MM.1S (cell line): ENCODE results near the gene SH3RF1.

ENCODE experiments used
- DNase-seq: peaks from one replicate; pipeline ENCODE4 v3.0.0-alpha.2; 2015
- H2AFZ ChIP-seq: fragments of 300-600 bp; sonication (generic); 2 replicates; pipeline ENCODE4 v1.6.0; 2016; ENCODE audit warnings: antibody characterized with exemption, low read length
- H3F3A ChIP-seq: fragments of 300-600 bp; sonication (generic); 2 replicates; pipeline ENCODE4 v1.6.1; 2016; ENCODE audit warnings: mild to moderate bottlenecking, antibody characterized with exemption, low read length, moderate library complexity, mixed read lengths; ENCODE audit not compliant: insufficient read depth
- H3K27ac ChIP-seq: fragments of 300-600 bp; sonication (generic); 2 replicates; pipeline ENCODE4 v1.5.1; 2016; ENCODE audit warnings: mild to moderate bottlenecking, low read length
- H3K27me3 ChIP-seq: fragments of 300-600 bp; sonication (generic); replicated peaks from 2 replicates; pipeline ENCODE4 v1.6.0; 2016; ENCODE audit warnings: low read length; ENCODE audit not compliant: insufficient read depth
- H3K36me3 ChIP-seq: fragments of 300-600 bp; sonication (generic); replicated peaks from 2 replicates; pipeline ENCODE4 v1.6.1; 2016; ENCODE audit warnings: mild to moderate bottlenecking, low read length, mixed read lengths; ENCODE audit not compliant: insufficient read depth
- H3K4me1 ChIP-seq: fragments of 300-600 bp; sonication (generic); 2 replicates; pipeline ENCODE4 v1.6.1; 2016; ENCODE audit warnings: low read length, mixed read lengths
- H3K4me2 ChIP-seq: fragments of 300-600 bp; sonication (generic); 2 replicates; pipeline ENCODE4 v1.6.0; 2016; ENCODE audit warnings: low read depth, low read length
- H3K4me3 ChIP-seq: fragments of 300-600 bp; sonication (generic); 2 replicates; pipeline ENCODE4 v1.5.1; 2016; ENCODE audit warnings: low read length, mixed read lengths
- H3K79me2 ChIP-seq: fragments of 300-600 bp; sonication (generic); 2 replicates; pipeline ENCODE4 v1.6.1; 2016; ENCODE audit warnings: mixed run types, low read length, mixed read lengths
- H3K9ac ChIP-seq: fragments of 300-600 bp; sonication (generic); 2 replicates; pipeline ENCODE4 v1.6.1; 2016; ENCODE audit warnings: low read length, mixed read lengths
- H3K9me2 ChIP-seq: fragments of 300-600 bp; sonication (generic); replicated peaks from 2 replicates; pipeline ENCODE4 v1.6.1; 2016; ENCODE audit warnings: mild to moderate bottlenecking, low read length, mixed read lengths; ENCODE audit not compliant: insufficient read depth
- H3K9me3 ChIP-seq: fragments of 300-600 bp; sonication (generic); replicated peaks from 2 replicates; pipeline ENCODE4 v1.6.1; 2016; ENCODE audit warnings: mild to moderate bottlenecking, low read length, mixed read lengths; ENCODE audit not compliant: insufficient read depth
- H4K20me1 ChIP-seq: fragments of 300-600 bp; sonication (generic); 2 replicates; pipeline ENCODE4 v1.6.1; 2016; ENCODE audit warnings: mild to moderate bottlenecking, low read length, moderate library complexity, mixed read lengths; ENCODE audit not compliant: insufficient read depth
- CTCF ChIP-seq: fragments of 300-600 bp; sonication (generic); IDR thresholded peaks from 2 replicates; pipeline ENCODE4 v1.5.1; 2016; ENCODE audit warnings: antibody characterized with exemption, low read length, mixed read lengths
- EZH2 ChIP-seq: fragments of 300-600 bp; sonication (generic); optimal IDR thresholded peaks from 2 replicates; pipeline ENCODE3; 2017; ENCODE audit warnings: low read depth, mild to moderate bottlenecking, antibody characterized with exemption, low read length, mixed read lengths
- EZH2phosphoT487 ChIP-seq: fragments of 300-600 bp; sonication (generic); IDR thresholded peaks from 2 replicates; pipeline ENCODE4 v1.6.1; 2018; ENCODE audit warnings: antibody characterized with exemption, low read length

The SH3RF1 gene

DNA sequence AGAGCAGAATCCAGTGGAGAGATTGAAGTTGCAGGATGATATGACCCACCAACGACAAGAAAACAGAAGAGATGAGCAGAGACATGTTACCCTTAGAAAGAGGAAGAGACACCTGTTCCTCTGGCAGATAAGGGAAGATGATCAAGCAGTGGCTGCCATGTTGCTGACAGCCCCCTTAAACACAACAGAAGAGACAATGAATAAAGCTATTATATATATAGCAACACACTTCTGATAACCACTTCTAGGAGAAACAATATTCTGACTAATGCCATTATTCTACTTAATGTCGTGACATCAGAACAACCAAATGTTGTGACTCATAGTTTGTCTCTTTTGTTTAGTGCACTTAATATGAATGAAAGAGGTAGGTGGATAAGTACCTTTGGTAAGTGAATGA lies 44.9 kb downstream of the SH3RF1 start:
- no peaks in the 10 kb centered on the region for H3K9me3 ChIP-seq
- H3K4me3 ChIP-seq = no peak overlapping the region
- no peak overlapping the region for H3K4me2 ChIP-seq
- no peak overlapping the region for H3K9ac ChIP-seq
- H3K4me1 ChIP-seq = no peaks in the 10 kb centered on the region
- no peak overlapping the region for H2AFZ ChIP-seq
- no peaks in the 10 kb centered on the region for H3K79me2 ChIP-seq
- no peak for DNase-seq
- H3K9me2 ChIP-seq = no peaks in the 10 kb centered on the region
- no peaks in the 10 kb centered on the region for H3F3A ChIP-seq
- TF ChIP-seq CTCF (no peak), EZH2phosphoT487 (no peak), EZH2 (no peak)
- no peak overlapping the region for H3K27ac ChIP-seq
- no peaks in the 10 kb centered on the region for H3K36me3 ChIP-seq
- H3K27me3 ChIP-seq = no peaks in the 10 kb centered on the region
- no peaks in the 10 kb centered on the region for H4K20me1 ChIP-seq

DNA sequence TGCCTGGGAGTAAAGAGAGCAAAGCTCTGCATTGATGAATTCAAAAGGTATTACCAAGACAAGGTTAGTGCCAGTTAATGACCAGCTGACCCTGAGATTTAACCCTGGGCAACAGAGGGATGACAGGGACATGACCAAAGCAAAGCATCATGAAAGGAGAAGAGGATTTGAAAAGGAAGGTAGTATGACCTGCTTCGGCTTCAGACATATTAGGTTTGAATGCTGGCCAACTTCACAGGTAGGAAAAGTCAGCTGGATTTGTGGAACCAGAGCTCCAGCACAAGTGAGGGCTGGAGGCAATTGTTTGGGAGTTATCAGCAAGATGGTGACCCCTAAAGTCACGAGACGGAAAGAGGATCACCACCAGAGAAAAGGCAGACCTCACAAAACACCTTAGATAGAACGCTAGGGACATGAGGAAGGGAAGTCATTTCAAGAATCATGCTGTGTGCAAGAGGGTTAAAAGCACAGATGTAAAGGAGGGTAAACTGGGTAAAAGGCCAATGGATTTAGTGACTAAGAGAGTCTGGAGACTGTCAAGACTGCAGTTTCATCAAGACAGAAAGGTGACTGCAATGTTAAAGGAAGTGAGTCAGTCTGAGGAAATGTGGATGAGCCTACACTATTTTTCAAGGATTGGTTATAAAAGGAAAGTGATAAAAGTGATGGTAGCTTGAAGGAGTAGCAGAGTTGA lies 45.6 kb downstream of the SH3RF1 start:
- Histone ChIP-seq H2AFZ (no peak overlapping the region), H3K4me2 (no peak overlapping the region), H3K9ac (no peak overlapping the region), H3K27ac (no peak overlapping the region), H3K36me3 (no peaks in the 10 kb centered on the region), H3K9me2 (no peaks in the 10 kb centered on the region), H3F3A (no peaks in the 10 kb centered on the region), H3K4me3 (no peak overlapping the region), H3K27me3 (no peaks in the 10 kb centered on the region), H3K9me3 (no peaks in the 10 kb centered on the region), H4K20me1 (no peaks in the 10 kb centered on the region), H3K4me1 (no peaks in the 10 kb centered on the region), H3K79me2 (no peaks in the 10 kb centered on the region)
- DNase-seq = no peak
- TF ChIP-seq CTCF = no peak
- TF ChIP-seq EZH2 = no peak
- no peak for TF ChIP-seq EZH2phosphoT487

DNA sequence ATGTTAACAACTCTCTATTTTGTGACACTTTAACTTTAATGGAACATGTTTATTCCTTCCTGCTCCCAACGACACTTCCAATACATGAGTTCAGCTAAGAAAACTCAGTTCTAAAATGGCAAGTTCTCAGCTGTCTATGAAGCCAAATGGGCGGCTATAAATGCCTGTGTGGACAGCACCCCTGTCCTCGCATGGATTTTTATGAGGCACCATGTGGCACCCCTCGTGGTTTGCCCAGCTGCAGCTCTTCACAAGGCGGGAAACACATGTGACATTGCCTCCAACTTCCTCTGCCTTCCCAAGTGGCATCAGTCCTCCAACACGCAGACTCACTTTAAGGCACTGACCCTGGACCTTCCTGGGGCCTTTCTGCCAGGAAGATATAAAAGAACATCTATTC lies 48.0 kb downstream of the SH3RF1 start:
- H3K9me3 ChIP-seq = no peaks in the 10 kb centered on the region
- no peaks in the 10 kb centered on the region for H3F3A ChIP-seq
- no peaks in the 10 kb centered on the region for H3K79me2 ChIP-seq

More for the DNA sequence above, 48.0 kb downstream of the SH3RF1 start:
- no peak overlapping the region for H3K27ac ChIP-seq
- DNase-seq = no peak
- no peak overlapping the region for H3K4me2 ChIP-seq
- H4K20me1 ChIP-seq = no peaks in the 10 kb centered on the region
- no peak overlapping the region for H3K9ac ChIP-seq
- H3K4me3 ChIP-seq = no peak overlapping the region
- no peaks in the 10 kb centered on the region for H3K9me2 ChIP-seq
- H3K27me3 ChIP-seq = no peaks in the 10 kb centered on the region
- no peak overlapping the region for H2AFZ ChIP-seq
- TF ChIP-seq EZH2 (no peak), EZH2phosphoT487 (no peak), CTCF (no peak)
- no peaks in the 10 kb centered on the region for H3K36me3 ChIP-seq
- no peaks in the 10 kb centered on the region for H3K4me1 ChIP-seq
